OCI-LY3 (cell line): ENCODE data around the gene TMEM209.

Experiments
- H2AFZ ChIP-seq: fragments of 200-600, 300-600 bp; shearing (Covaris generic); 2 replicates; pipeline ENCODE4 v1.6.0; 2014; ENCODE audit warnings: antibody characterized with exemption, low read depth, low read length
- H3K27ac ChIP-seq: fragments of 200-600, 300-600 bp; sonication (generic); 2 replicates; pipeline ENCODE4 v1.5.1; 2014; ENCODE audit warnings: mild to moderate bottlenecking, low read length, moderate library complexity, mixed read lengths
- H3K27me3 ChIP-seq: fragments of 200-600, 300-600 bp; sonication (generic); 2 replicates; pipeline ENCODE4 v1.6.1; 2014; ENCODE audit warnings: low read depth, low read length, mixed read lengths
- H3K36me3 ChIP-seq: fragments of 200-600, 300-600 bp; sonication (generic); replicated peaks from 2 replicates; pipeline ENCODE3; 2014; ENCODE audit warnings: low read depth, low read length, mixed read lengths
- H3K4me1 ChIP-seq: fragments of 300-600, 200-600 bp; sonication (generic); 2 replicates; pipeline ENCODE4 v1.6.1; 2014; ENCODE audit warnings: low read length, mixed read lengths
- H3K4me2 ChIP-seq: fragments of 200-600, 300-600 bp; sonication (generic); 2 replicates; pipeline ENCODE4 v1.6.1; 2014; ENCODE audit warnings: low read length, mixed read lengths
- H3K4me3 ChIP-seq: fragments of 300-600, 200-600 bp; sonication (generic); 2 replicates; pipeline ENCODE4 v1.5.1; 2014; ENCODE audit warnings: antibody characterized with exemption, mild to moderate bottlenecking, low read length, moderate library complexity
- H3K79me2 ChIP-seq: fragments of 300-600, 200-600 bp; shearing (Covaris generic); 2 replicates; pipeline ENCODE4 v1.6.1; 2014; ENCODE audit warnings: mild to moderate bottlenecking, low read length, mixed read lengths
- H3K9ac ChIP-seq: fragments of 300-600, 200-600 bp; shearing (Covaris generic); 2 replicates; pipeline ENCODE4 v1.6.0; 2014; ENCODE audit warnings: mild to moderate bottlenecking, low read length, moderate library complexity
- H3K9me3 ChIP-seq: fragments of 200-600, 300-600 bp; shearing (Covaris generic); 2 replicates; pipeline ENCODE4 v1.6.1; 2014; ENCODE audit warnings: low read length, mixed read lengths; ENCODE audit not compliant: insufficient read depth
- H4K20me1 ChIP-seq: fragments of 200-600, 300-600 bp; sonication (generic); 2 replicates; pipeline ENCODE4 v1.6.1; 2016; ENCODE audit warnings: low read length, mixed read lengths; ENCODE audit not compliant: insufficient read depth
- CTCF ChIP-seq: fragments of 200-600, 300-600 bp; sonication (generic); IDR thresholded peaks from 2 replicates; pipeline ENCODE4 v1.5.1; 2014; ENCODE audit warnings: antibody characterized with exemption, low read length, low read depth
- EZH2phosphoT487 ChIP-seq: fragments of 200-600 bp; shearing (Covaris generic); IDR thresholded peaks from 2 replicates; pipeline ENCODE4 v1.6.1; 2018; ENCODE audit warnings: antibody characterized with exemption, mixed run types, low read depth

Gene TMEM209

DNA sequence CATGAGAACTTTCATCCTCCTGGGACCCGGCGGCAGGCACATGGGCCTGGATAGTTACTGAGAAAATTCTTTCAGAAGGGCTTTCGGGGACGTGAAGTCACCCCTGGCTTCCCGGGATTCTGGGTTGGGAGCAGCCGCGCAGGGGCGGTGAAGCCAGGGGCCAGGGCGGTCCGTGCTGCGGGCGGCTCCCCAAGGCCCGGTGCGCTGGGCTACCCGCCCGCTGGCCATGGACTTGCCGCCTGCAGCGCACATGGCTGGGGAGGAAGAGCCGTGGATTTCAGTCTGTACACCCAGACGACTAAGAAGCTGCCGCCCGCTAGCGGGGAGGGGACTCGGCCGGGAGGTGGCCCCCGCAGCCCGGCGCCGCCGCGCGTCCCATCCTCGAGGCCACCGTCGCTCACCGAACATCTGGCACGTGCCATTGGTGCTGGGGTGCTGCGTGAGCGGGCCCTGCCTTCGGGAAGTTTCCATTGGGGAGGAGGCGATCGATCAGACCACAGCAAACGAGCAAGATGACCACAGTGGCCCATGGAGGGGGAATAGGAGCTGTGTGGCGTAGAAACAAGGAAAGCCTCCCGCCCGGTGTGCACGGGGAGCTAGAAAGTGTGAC, 64.5 kb downstream of the TMEM209 start:
- TF ChIP-seq EZH2phosphoT487 = no peak
- TF ChIP-seq CTCF = no peak
- no peak overlapping the region for H2AFZ ChIP-seq
- no peaks in the 10 kb centered on the region for H3K4me1 ChIP-seq
- H3K4me2 ChIP-seq = no peak overlapping the region
- H3K9me3 ChIP-seq = no peaks in the 10 kb centered on the region
- no peak overlapping the region for H3K27ac ChIP-seq
- no peak overlapping the region for H3K4me3 ChIP-seq
- no peaks in the 10 kb centered on the region for H3K79me2 ChIP-seq
- H3K9ac ChIP-seq = no peak overlapping the region
- H4K20me1 ChIP-seq = no peaks in the 10 kb centered on the region
- no peaks in the 10 kb centered on the region for H3K27me3 ChIP-seq
- H3K36me3 ChIP-seq = peaks cover 10% of the 10 kb centered on the region

DNA sequence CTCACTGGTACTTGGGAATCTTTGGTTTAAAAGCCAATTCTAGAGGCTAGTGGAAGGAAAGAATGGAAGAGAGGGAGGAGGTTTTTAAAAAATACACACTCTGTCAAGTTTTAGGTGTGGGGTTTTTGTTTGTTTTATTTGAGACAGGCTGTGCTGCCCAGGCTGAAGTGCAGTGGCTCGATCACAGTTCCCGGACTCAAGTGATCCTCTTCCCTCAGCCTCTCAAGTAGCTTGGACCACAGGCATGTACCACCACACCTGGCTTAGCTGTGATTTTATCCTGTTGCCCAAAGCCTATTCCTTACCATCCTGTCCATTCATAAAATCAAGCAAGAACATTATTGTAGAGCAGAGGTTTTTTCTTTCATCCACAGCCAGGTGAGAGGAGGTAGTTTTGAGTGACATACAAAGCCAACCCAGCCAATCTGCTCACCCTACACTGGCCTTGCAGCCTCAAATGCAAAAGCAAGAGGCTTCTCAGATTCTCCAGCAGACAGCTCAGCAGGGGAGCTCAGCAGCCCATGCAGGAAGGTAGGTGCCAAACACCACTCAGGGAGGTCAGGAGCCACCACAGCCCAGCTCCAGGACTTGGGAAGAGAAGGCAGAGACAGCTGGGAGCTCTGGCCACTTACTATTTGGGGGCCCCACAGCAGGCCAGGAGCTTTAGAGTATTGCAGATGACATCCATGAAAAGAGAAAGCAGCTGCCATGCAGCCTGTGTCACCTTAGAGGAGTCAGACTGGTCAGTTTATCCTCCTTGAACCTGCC, 65.8 kb downstream of the TMEM209 start:
- H2AFZ ChIP-seq = no peak overlapping the region
- H3K9me3 ChIP-seq = no peaks in the 10 kb centered on the region
- no peaks in the 10 kb centered on the region for H3K27me3 ChIP-seq
- TF ChIP-seq EZH2phosphoT487 (no peak), CTCF (no peak)
- H3K9ac ChIP-seq = no peak overlapping the region
- no peaks in the 10 kb centered on the region for H3K4me1 ChIP-seq
- H3K4me3 ChIP-seq = no peak overlapping the region
- H3K36me3 ChIP-seq = peaks cover 15% of the 10 kb centered on the region
- H4K20me1 ChIP-seq = no peaks in the 10 kb centered on the region
- no peak overlapping the region for H3K4me2 ChIP-seq
- H3K27ac ChIP-seq = no peak overlapping the region
- H3K79me2 ChIP-seq = no peaks in the 10 kb centered on the region

GRCh38 chr7:130137207-130137606, 68.0 kb downstream of the TMEM209 start:
- H3K36me3 ChIP-seq = peaks cover 15% of the 10 kb centered on the region
- no peaks in the 10 kb centered on the region for H3K79me2 ChIP-seq
- H2AFZ ChIP-seq = no peak overlapping the region
- H3K9ac ChIP-seq = no peak overlapping the region
- H3K9me3 ChIP-seq = no peaks in the 10 kb centered on the region
- H3K4me3 ChIP-seq = no peak overlapping the region
- no peak overlapping the region for H3K4me2 ChIP-seq
- TF ChIP-seq CTCF (no peak), EZH2phosphoT487 (no peak)
- no peaks in the 10 kb centered on the region for H3K4me1 ChIP-seq
- H3K27me3 ChIP-seq = no peaks in the 10 kb centered on the region
- no peak overlapping the region for H3K27ac ChIP-seq
- no peaks in the 10 kb centered on the region for H4K20me1 ChIP-seq

- peaks cover 15% of the 10 kb centered on the region for H3K36me3 ChIP-seq
- no peaks in the 10 kb centered on the region for H3K79me2 ChIP-seq
- no peak overlapping the region for H3K4me2 ChIP-seq
- no peaks in the 10 kb centered on the region for H3K4me1 ChIP-seq
- H3K4me3 ChIP-seq = no peak overlapping the region
- no peaks in the 10 kb centered on the region for H4K20me1 ChIP-seq
- TF ChIP-seq EZH2phosphoT487 = no peak
- TF ChIP-seq CTCF = no peak
- H3K9ac ChIP-seq = no peak overlapping the region
- H3K27me3 ChIP-seq = no peaks in the 10 kb centered on the region
- H3K9me3 ChIP-seq = no peaks in the 10 kb centered on the region
- no peak overlapping the region for H2AFZ ChIP-seq
- H3K27ac ChIP-seq = no peak overlapping the region
Observed at GRCh38 chr7:130136579-130137167, 68.5 kb downstream of the TMEM209 start.
